ENCODE measurements around the gene ZGRF1. TPM values are rescaled to one million over a fixed set of nuclear protein-coding genes. Genes with fewer than 3 reads are reported as not detected.

The ZGRF1 gene
- total RNA-seq, 1 experiment from 2014 or later: 10.5 TPM

DNA sequence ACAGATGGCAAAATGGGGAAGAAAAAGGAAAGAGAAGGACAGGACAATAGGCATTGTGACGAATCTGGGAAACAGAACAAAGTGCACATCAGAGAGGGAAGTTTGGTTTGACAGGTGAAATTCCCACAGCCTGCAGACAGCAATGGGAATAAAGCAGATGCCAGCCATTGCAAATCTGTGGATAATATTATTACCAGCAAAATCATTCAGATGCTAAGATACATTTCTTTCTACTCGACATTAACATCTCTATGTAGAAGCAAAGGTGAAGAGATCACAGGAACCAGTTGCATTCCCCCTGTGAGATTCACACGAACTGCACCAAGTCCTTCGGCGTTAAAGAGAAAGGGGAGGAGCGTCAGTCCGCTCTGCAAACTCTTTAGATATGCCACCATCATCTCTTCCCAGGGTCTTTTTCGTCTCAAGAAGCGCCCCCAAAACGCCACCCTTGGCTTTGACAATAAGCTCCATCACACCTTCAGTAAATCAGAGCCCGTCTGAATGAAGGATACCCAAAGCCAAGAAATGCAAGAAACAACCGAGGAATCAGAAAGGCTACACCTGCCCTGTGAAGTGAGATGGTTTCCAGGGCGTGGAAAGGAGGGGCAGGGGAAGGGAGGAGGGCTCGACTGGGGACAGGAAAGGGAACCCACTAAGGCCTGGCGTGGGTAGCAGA, 122.6 kb downstream of the ZGRF1 start:
- TF ChIP-seq, protein P1, sequence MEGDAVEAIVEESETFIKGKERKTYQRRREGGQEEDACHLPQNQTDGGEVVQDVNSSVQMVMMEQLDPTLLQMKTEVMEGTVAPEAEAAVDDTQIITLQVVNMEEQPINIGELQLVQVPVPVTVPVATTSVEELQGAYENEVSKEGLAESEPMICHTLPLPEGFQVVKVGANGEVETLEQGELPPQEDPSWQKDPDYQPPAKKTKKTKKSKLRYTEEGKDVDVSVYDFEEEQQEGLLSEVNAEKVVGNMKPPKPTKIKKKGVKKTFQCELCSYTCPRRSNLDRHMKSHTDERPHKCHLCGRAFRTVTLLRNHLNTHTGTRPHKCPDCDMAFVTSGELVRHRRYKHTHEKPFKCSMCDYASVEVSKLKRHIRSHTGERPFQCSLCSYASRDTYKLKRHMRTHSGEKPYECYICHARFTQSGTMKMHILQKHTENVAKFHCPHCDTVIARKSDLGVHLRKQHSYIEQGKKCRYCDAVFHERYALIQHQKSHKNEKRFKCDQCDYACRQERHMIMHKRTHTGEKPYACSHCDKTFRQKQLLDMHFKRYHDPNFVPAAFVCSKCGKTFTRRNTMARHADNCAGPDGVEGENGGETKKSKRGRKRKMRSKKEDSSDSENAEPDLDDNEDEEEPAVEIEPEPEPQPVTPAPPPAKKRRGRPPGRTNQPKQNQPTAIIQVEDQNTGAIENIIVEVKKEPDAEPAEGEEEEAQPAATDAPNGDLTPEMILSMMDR (IDR thresholded peaks at IDR 0.05; ENCODE audit: unreplicated experiment): no peak
- CTCF ChIA-PET: no interaction called here
- Mint-ChIP-seq H3K27ac (ENCODE audit: unreplicated experiment) (no peak overlapping the region), H3K9me3 (ENCODE audit: low read depth, unreplicated experiment) (no peaks in the 10 kb centered on the region), H3K4me1 (ENCODE audit: low read depth, unreplicated experiment) (peaks cover 20% of the 10 kb centered on the region), H3K27me3 (ENCODE audit: unreplicated experiment) (peaks cover 90% of the 10 kb centered on the region), H3K36me3 (ENCODE audit: insufficient read depth, unreplicated experiment) (peaks cover 8% of the 10 kb centered on the region), H3K4me3 (ENCODE audit: low read depth, unreplicated experiment) (peak overlapping the region; percentile 86)
- no TSS peak for BruUV-seq (replicated peaks)
- no peak for DNase-seq
- intact Hi-C loops (cut with micrococcal nuclease; ENCODE audit: unreplicated experiment): no loop called here

DNA sequence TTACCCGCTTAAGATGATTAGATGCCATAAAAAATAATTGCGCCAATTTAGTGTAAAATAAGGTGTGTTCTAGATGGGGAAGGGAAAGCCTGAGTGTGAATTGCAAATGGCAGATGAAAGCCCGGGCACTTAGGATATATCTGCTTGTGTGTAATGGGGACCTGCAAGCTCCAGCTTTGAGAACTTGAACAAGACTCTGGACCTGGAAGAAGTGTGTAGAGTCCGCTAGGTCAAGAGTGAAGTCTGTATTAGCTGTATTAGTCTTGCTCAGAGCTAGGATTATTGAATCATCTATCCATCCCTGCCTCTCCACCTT, 124.9 kb downstream of the ZGRF1 start:
- Mint-ChIP-seq H3K9me3 (ENCODE audit: low read depth, unreplicated experiment) (no peaks in the 10 kb centered on the region), H3K36me3 (ENCODE audit: insufficient read depth, unreplicated experiment) (peaks cover 8% of the 10 kb centered on the region), H3K4me1 (ENCODE audit: low read depth, unreplicated experiment) (peaks cover 5% of the 10 kb centered on the region), H3K27ac (ENCODE audit: unreplicated experiment) (no peak overlapping the region), H3K27me3 (ENCODE audit: unreplicated experiment) (peaks cover 77% of the 10 kb centered on the region), H3K4me3 (ENCODE audit: low read depth, unreplicated experiment) (no peak overlapping the region)
- DNase-seq: no peak
- CTCF ChIA-PET: no interaction called here
- BruUV-seq (replicated peaks): no TSS peak
- TF ChIP-seq, protein P1 (IDR thresholded peaks at IDR 0.05; ENCODE audit: unreplicated experiment): no peak
- intact Hi-C loops (cut with micrococcal nuclease; ENCODE audit: unreplicated experiment): no loop called here

DNA sequence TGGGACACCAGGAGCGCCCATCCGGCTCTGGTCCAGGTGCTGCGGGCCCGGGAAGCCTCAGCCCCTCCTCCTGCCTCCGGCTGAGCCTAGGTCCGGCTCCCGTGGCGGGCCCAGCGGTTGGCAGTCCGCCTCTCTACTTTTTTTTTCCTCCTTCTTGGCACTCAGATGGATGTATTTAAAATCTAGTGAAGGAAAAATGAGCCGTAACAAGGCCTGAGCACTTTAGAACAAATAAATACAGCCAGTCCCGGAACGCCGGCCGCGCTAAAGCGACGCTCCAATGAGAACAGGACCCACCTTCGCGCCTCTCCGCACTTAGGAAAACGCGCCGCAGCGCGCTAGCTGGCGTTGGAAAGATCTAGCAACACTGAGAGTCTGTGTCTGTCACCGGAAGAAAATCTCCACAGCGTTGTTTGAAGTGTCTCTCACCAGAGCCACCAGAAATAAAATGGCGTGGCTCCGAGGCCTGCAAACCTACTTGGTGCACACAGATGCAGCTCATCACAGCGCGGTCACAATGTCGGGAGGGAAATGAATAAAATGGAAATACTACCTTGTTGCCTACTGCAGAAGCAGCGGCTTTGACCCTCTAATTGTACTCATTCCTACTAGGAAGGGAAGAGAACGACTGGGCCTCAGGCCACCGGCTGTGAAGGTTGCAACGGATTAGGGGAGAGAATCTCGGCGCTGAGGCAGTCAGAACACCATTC, 125.5 kb downstream of the ZGRF1 start:
- Mint-ChIP-seq H3K27ac (ENCODE audit: unreplicated experiment) (no peak overlapping the region), H3K27me3 (ENCODE audit: unreplicated experiment) (peaks cover 72% of the 10 kb centered on the region), H3K4me3 (ENCODE audit: low read depth, unreplicated experiment) (no peak overlapping the region), H3K36me3 (ENCODE audit: insufficient read depth, unreplicated experiment) (peaks cover 8% of the 10 kb centered on the region), H3K4me1 (ENCODE audit: low read depth, unreplicated experiment) (peaks cover under 1% of the 10 kb centered on the region), H3K9me3 (ENCODE audit: low read depth, unreplicated experiment) (no peaks in the 10 kb centered on the region)
- intact Hi-C loops (cut with micrococcal nuclease; ENCODE audit: unreplicated experiment): no loop called here
- TF ChIP-seq, protein P1 (IDR thresholded peaks at IDR 0.05; ENCODE audit: unreplicated experiment): no peak
- CTCF ChIA-PET: no interaction called here
- no peak for DNase-seq
- BruUV-seq (replicated peaks): no TSS peak

DNA sequence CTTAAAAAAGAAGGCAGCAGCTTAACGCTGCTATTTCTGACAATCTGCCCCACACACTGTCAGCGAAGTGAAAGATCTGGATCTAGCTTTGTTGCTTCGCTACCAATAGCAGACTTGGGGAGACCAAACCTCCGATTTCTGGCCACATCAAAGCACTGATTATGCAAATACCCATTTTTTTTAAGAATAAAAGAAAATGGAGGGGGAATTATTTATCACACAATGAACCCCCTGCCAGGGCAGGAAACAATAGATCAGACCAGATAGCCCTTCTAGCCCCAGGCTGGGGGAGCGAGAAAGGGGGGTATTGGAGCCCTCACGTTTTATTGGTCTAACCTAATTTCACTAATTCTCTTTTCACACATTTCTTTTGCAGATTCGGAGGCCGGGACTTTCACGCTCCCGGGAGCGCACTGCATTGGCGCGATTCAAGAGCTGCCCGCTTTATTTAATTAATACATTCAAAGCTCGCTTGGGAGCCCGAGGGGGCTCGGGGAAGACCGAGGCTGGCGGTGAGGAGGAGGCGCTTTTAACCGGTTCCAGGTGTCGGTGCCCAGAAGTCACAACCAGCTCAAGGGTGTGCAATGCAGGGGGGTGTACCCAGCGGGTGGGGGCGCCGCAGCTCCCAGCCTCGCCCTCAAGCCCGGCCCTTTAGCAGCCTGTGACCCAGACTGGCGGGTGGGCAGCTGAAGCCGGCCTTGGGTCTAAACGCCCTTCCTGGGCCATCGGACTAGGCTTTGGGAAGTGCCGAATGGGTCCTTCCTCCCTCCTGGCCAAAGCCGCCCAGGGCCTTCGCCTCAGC, 126.2 kb downstream of the ZGRF1 start:
- DNase-seq: no peak
- Mint-ChIP-seq H3K36me3 (ENCODE audit: insufficient read depth, unreplicated experiment) (peaks cover 5% of the 10 kb centered on the region), H3K4me3 (ENCODE audit: low read depth, unreplicated experiment) (peak overlapping the region; percentile 70), H3K4me1 (ENCODE audit: low read depth, unreplicated experiment) (no peaks in the 10 kb centered on the region), H3K27me3 (ENCODE audit: unreplicated experiment) (peaks cover 65% of the 10 kb centered on the region), H3K27ac (ENCODE audit: unreplicated experiment) (no peak overlapping the region), H3K9me3 (ENCODE audit: low read depth, unreplicated experiment) (no peaks in the 10 kb centered on the region)
- no TSS peak for BruUV-seq (replicated peaks)
- TF ChIP-seq, protein P1 (IDR thresholded peaks at IDR 0.05; ENCODE audit: unreplicated experiment): no peak
- CTCF ChIA-PET: no interaction called here
- intact Hi-C loops (cut with micrococcal nuclease; ENCODE audit: unreplicated experiment): no loop called here
